ENCODE results near the gene BLM.

DNA sequence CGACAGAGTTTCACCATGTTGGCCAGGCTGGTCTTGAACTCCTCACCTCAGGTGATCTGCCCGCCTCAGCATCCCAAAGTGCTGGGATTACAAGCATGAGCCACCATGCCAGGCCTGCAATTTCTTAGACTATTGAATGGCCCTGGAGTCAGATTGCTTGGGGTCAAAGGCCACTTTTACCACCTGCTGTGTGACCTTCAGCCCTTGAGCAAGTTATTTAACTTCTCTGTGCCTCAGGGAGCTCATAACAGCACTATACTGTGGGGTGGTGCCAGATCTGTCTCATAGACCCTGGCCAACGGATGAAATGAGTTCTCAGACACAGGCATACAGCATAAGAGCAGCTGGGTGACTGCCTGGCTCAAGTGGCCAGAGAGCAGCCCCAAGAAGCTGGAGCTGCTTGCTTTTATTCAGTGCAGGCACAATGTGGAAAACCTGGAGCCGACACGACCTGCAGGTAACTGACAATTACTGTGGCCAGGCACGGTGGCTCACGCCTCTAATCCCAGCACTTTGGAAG, 106.4 kb downstream of the BLM start:
- TF ChIP-seq ELF4 (IDR thresholded peaks at IDR 0.05) = no peak
- no peak for TF ChIP-seq ZNF384 (IDR thresholded peaks at IDR 0.05)
- no peak for TF ChIP-seq ARNT (IDR thresholded peaks at IDR 0.05)
- TF ChIP-seq SP1 (IDR thresholded peaks at IDR 0.05) = no peak
